HCT116 (cell line): ENCODE results near the gene IGLL5. TPM values are rescaled to one million over a fixed set of nuclear protein-coding genes. Genes with fewer than 3 reads are reported as not detected.

Experiments used
- ATAC-seq: fragments of 200-7000 bp; cut with Tn5 transposase; 2 replicates; pipeline ENCODE4 v1.9.1; 2020; ENCODE audit warnings: mild to moderate bottlenecking, moderate library complexity
- BruUV-seq: library from RNA; stranded (reverse); fragments of 400-500 nt; replicated peaks from 2 replicates; lab custom pipeline; 2021; lab: Mats Ljungman, UMichigan
- CTCF ChIA-PET: fragments of 300-600 bp; sonication (Branson Sonifier 250); formaldehyde crosslinking; loops from one replicate; lab custom pipeline; 2021; ENCODE audit warnings: antibody characterized with exemption; lab: Charles Lee
- POLR2A ChIA-PET: fragments of 300-600, 350-600 bp; sonication (Branson Sonifier 250); formaldehyde crosslinking; loops from one replicate; lab custom pipeline; 2021; ENCODE audit warnings: antibody characterized with exemption; lab: Charles Lee
- RAD21 ChIA-PET, 2 experiments: fragments of 300-600 bp; sonication (Branson Sonifier 250); formaldehyde crosslinking; loops; one replicate each; lab custom pipeline; 2023; ENCODE audit warnings: low total read pairs in 2 of 2; ENCODE audit not compliant: uncharacterized antibody in 2 of 2, unreplicated experiment in 2 of 2, low non-redundant PET in 1 of 2; lab: Charles Lee
- DNase-seq: peaks from one replicate; pipeline ENCODE4 v3.0.0-alpha.2; 2010; ENCODE audit warnings: low read depth, low spot score
- H2AFZ ChIP-seq: fragments of 200-600 bp; shearing (Covaris generic), sonication (generic); 2 replicates; pipeline ENCODE4 v1.6.1; 2017; ENCODE audit warnings: low read depth, mixed run types, mixed read lengths, antibody characterized with exemption, low read length; ENCODE audit not compliant: poor library complexity, severe bottlenecking
- H3K27ac ChIP-seq: 2 replicates; pipeline ENCODE4 v1.5.1; 2012; ENCODE audit warnings: low read depth, low read length
- H3K27me3 ChIP-seq: fragments of 200-600 bp; sonication (generic); 2 replicates; pipeline ENCODE4 v1.6.1; 2016; ENCODE audit warnings: mixed run types, low read length, mixed read lengths; ENCODE audit not compliant: insufficient read depth
- H3K36me3 ChIP-seq, 2 experiments: fragments of 200-500 bp in 1 of 2; fragments of 200-600 bp in 1 of 2; sonication (Bioruptor generic) in 1 of 2; sonication (generic) in 1 of 2; 2 replicates each; pipeline versions ENCODE4 v1.5.1 to v1.6.1; 2014 to 2016; ENCODE audit warnings: low read length in 2 of 2, inconsistent platforms in 1 of 2, mixed read lengths in 1 of 2, mixed run types in 1 of 2; ENCODE audit not compliant: insufficient read depth in 2 of 2, control insufficient read depth in 1 of 2
- H3K4me1 ChIP-seq, 2 experiments: fragments of 200-600 bp in 1 of 2; sonication (generic) in 1 of 2; 2 replicates each; pipeline versions ENCODE4 v1.5.1 to v1.6.1; 2012 to 2017; ENCODE audit warnings: low read length in 2 of 2, inconsistent platforms in 1 of 2, mild to moderate bottlenecking in 1 of 2, mixed read lengths in 1 of 2, mixed run types in 1 of 2, moderate library complexity in 1 of 2; ENCODE audit not compliant: insufficient read depth in 2 of 2, control insufficient read depth in 1 of 2
- H3K4me2 ChIP-seq: fragments of 200-600 bp; sonication (generic); 2 replicates; pipeline ENCODE4 v1.6.1; 2017; ENCODE audit warnings: mixed run types, low read length, mixed read lengths
- H3K4me3 ChIP-seq, 2 experiments: fragments of 200-600 bp in 1 of 2; sonication (generic) in 1 of 2; replicated peaks in 1 of 2; 2 replicates each; pipeline ENCODE4 v1.5.1; 2011 to 2016; ENCODE audit warnings: low read length in 2 of 2, control low read depth in 1 of 2, low read depth in 1 of 2, mild to moderate bottlenecking in 1 of 2, mixed read lengths in 1 of 2, mixed run types in 1 of 2
- H3K79me2 ChIP-seq: fragments of 200-600 bp; sonication (generic); 2 replicates; pipeline ENCODE4 v1.6.1; 2017; ENCODE audit warnings: mild to moderate bottlenecking, mixed run types, low read length, moderate library complexity, mixed read lengths; ENCODE audit not compliant: insufficient read depth
- H3K9ac ChIP-seq: fragments of 200-600 bp; sonication (generic); 2 replicates; pipeline ENCODE4 v1.6.1; 2016; ENCODE audit warnings: low read length, mixed read lengths
- H3K9me2 ChIP-seq: fragments of 200-600 bp; sonication (generic), shearing (Covaris generic); 2 replicates; pipeline ENCODE4 v1.6.1; 2017; ENCODE audit warnings: mixed run types, mild to moderate bottlenecking, moderate library complexity; ENCODE audit not compliant: insufficient read depth
- H3K9me3 ChIP-seq, 2 experiments: fragments of 200-500 bp in 1 of 2; fragments of 200-600 bp in 1 of 2; sonication (Bioruptor generic) in 1 of 2; sonication (generic) in 1 of 2; 2 replicates each; pipeline ENCODE4 v1.6.1; 2014 to 2017; ENCODE audit warnings: low read length in 2 of 2, mixed read lengths in 2 of 2, inconsistent platforms in 1 of 2, low read depth in 1 of 2, mild to moderate bottlenecking in 1 of 2, mixed run types in 1 of 2, moderate library complexity in 1 of 2; ENCODE audit not compliant: control insufficient read depth in 1 of 2, insufficient read depth in 1 of 2
- H4K20me1 ChIP-seq: fragments of 200-600 bp; sonication (generic), shearing (Covaris generic); 2 replicates; pipeline ENCODE4 v1.6.1; 2017; ENCODE audit warnings: mixed run types, mild to moderate bottlenecking, moderate library complexity; ENCODE audit not compliant: insufficient read depth
- ATF3 ChIP-seq: IDR thresholded peaks from 2 replicates; pipeline ENCODE4 v1.6.1; 2012
- CBX3 ChIP-seq: IDR thresholded peaks from 2 replicates; pipeline ENCODE4 v1.6.1; 2012; ENCODE audit warnings: low read depth
- CEBPB ChIP-seq: IDR thresholded peaks from 2 replicates; pipeline ENCODE4 v1.6.1; 2012; ENCODE audit warnings: low read depth
- CTCF ChIP-seq, 3 experiments: fragments of 200-600 bp in 1 of 3; sonication (generic) in 1 of 3; IDR thresholded peaks in 2 of 3; conservative IDR thresholded peaks in 1 of 3; 2 replicates each; pipeline ENCODE4 v1.5.1; 2012 to 2017; ENCODE audit warnings: low read depth in 2 of 3, low read length in 2 of 3, antibody characterized with exemption in 1 of 3, borderline replicate concordance in 1 of 3, control low read depth in 1 of 3, mild to moderate bottlenecking in 1 of 3, mixed read lengths in 1 of 3, mixed run types in 1 of 3, moderate library complexity in 1 of 3; ENCODE audit not compliant: insufficient read depth in 1 of 3
- ELF1 ChIP-seq: IDR thresholded peaks from 2 replicates; pipeline ENCODE4 v1.6.1; 2012; ENCODE audit warnings: low read depth, borderline replicate concordance
- EZH2 ChIP-seq: fragments of 200-600 bp; sonication (generic); IDR thresholded peaks from 2 replicates; pipeline ENCODE4 v1.6.1; 2017; ENCODE audit warnings: antibody characterized with exemption, mixed run types
- EZH2phosphoT487 ChIP-seq: fragments of 200-600 bp; IDR thresholded peaks from 2 replicates; pipeline ENCODE4 v1.6.1; 2018; ENCODE audit warnings: antibody characterized with exemption, borderline replicate concordance
- FOSL1 ChIP-seq: IDR thresholded peaks from 2 replicates; pipeline ENCODE4 v1.6.1; 2012; ENCODE audit warnings: low read depth
- JUND ChIP-seq: IDR thresholded peaks from 2 replicates; pipeline ENCODE4 v1.6.1; 2012
- MAX ChIP-seq: IDR thresholded peaks from 2 replicates; pipeline ENCODE4 v1.6.1; 2012
- POLR2A ChIP-seq: IDR thresholded peaks from 2 replicates; pipeline ENCODE4 v1.7.0; 2011; ENCODE audit warnings: borderline replicate concordance; ENCODE audit not compliant: insufficient read depth, insufficient read length; ENCODE audit errors: extremely low read depth
- POLR2AphosphoS5 ChIP-seq: IDR thresholded peaks from 2 replicates; pipeline ENCODE4 v1.6.1; 2011; ENCODE audit warnings: mild to moderate bottlenecking, low read depth, low read length, moderate library complexity
- RAD21 ChIP-seq: IDR thresholded peaks from 2 replicates; pipeline ENCODE4 v1.6.1; 2012; ENCODE audit warnings: low read depth, mild to moderate bottlenecking
- REST ChIP-seq: IDR thresholded peaks from 2 replicates; pipeline ENCODE4 v1.6.1; 2012; ENCODE audit warnings: low read depth
- SIN3A ChIP-seq: IDR thresholded peaks from 2 replicates; pipeline ENCODE4 v1.6.1; 2012; ENCODE audit warnings: low read depth
- SP1 ChIP-seq: IDR thresholded peaks from 2 replicates; pipeline ENCODE4 v1.6.1; 2012; ENCODE audit warnings: low read depth
- SRF ChIP-seq: IDR thresholded peaks from 2 replicates; pipeline ENCODE4 v1.6.1; 2012; ENCODE audit warnings: low read depth
- TCF7L2 ChIP-seq: IDR thresholded peaks from 2 replicates; pipeline ENCODE4 v1.7.0; 2011; ENCODE audit warnings: borderline replicate concordance, inconsistent platforms; ENCODE audit not compliant: insufficient read depth, insufficient read length; ENCODE audit errors: extremely low read depth
- YY1 ChIP-seq: IDR thresholded peaks from 2 replicates; pipeline ENCODE4 v1.6.1; 2011; ENCODE audit warnings: low read length, low read depth, moderate library complexity, mild to moderate bottlenecking; ENCODE audit not compliant: insufficient replicate concordance; ENCODE audit errors: extremely low read depth
- ZFX ChIP-seq: fragments of 450-650 bp; IDR thresholded peaks from 2 replicates; pipeline ENCODE4 v1.6.1; 2017
- intact Hi-C: fragments of 100-400 bp; cut with micrococcal nuclease; formaldehyde crosslinking; loops from 2 replicates; pipeline ENCODE4 v1.10.0; 2022
- total RNA-seq: library from RNA; stranded (reverse); gene quantifications from one replicate; pipeline ENCODE4 v1.2.1, GENCODE V29; 2021; ENCODE audit not compliant: unreplicated experiment

The IGLL5 gene
- total RNA-seq, 1 experiment from 2014 or later = not detected

GRCh38 chr22:22897091-22897490 lies 9.5 kb downstream of the IGLL5 start:
- RAD21 ChIA-PET = no interaction called here
- intact Hi-C loops = no loop called here
- Histone ChIP-seq H3K79me2 (no peaks in the 10 kb centered on the region), H3K4me2 (no peak overlapping the region), H3K9me2 (no peaks in the 10 kb centered on the region), H4K20me1 (no peaks in the 10 kb centered on the region), H2AFZ (no peak overlapping the region), H3K9me3 (no peaks in the 10 kb centered on the region), H3K27ac (no peak overlapping the region), H3K36me3 (no peaks in the 10 kb centered on the region), H3K4me1 (no peaks in the 10 kb centered on the region), H3K27me3 (peaks cover 41% of the 10 kb centered on the region), H3K4me3 (no peak overlapping the region), H3K9ac (no peak overlapping the region)
- POLR2A ChIA-PET = no interaction called here
- BruUV-seq = no TSS peak
- no peak for TF ChIP-seq RAD21
- no peak for TF ChIP-seq EZH2
- no peak for TF ChIP-seq REST
- TF ChIP-seq ZFX = no peak
- no peak for TF ChIP-seq JUND
- TF ChIP-seq FOSL1 = no peak
- TF ChIP-seq POLR2AphosphoS5 = no peak
- TF ChIP-seq CBX3 = no peak
- no peak for TF ChIP-seq SIN3A
- no peak for TF ChIP-seq YY1
- no peak for TF ChIP-seq ELF1
- TF ChIP-seq MAX = no peak
- no peak for TF ChIP-seq CEBPB
- TF ChIP-seq CTCF (IDR thresholded peaks at IDR 0.05 in 2 of 3, conservative IDR thresholded peaks at IDR 0.05 in 1 of 3; ENCODE audit: borderline replicate concordance in 1 of 3, insufficient read depth in 1 of 3, low read depth in 2 of 3, low read length in 2 of 3) = no peak
- TF ChIP-seq TCF7L2 = no peak
- no peak for TF ChIP-seq ATF3
- no peak for TF ChIP-seq SRF
- no peak for TF ChIP-seq POLR2A
- no peak for TF ChIP-seq SP1
- no peak for TF ChIP-seq EZH2phosphoT487
- DNase-seq = no peak
- ATAC-seq = no peak
- CTCF ChIA-PET = interaction anchor here (0.7 kb wide), 1 partner anchor 45 kb away, joined by 3 read pairs; no protein-coding TSS in a partner anchor
